HG03575 (cell line): ENCODE data around the gene CDH11.

Experiments used
- ATAC-seq: cut with Tn5 transposase; IDR thresholded peaks from one replicate; pipeline ENCODE4 v1.9.1; 2021; ENCODE audit not compliant: unreplicated experiment, insufficient number of reproducible peaks, low FRiP score; ENCODE audit errors: extremely low read depth

The CDH11 gene

DNA sequence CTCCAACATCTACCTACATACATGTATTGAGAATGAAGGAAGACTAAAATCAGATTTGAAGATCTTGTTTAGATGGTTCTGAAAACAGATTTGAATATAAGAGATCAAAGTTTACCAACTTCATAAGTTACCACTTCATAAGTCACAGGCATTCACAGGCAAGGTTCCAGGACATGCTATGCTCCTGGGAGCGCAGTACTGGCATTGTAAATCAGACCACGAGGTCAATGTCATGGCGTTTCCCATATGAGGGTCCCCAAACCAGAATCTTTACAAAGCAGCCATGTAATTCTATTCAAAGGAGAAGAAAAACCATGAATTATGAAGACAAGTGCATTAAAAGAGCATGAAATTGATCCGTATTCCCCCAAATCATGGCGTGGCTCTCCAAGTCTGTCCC is 3.0 kb downstream of the CDH11 start:
- no peak for ATAC-seq

DNA sequence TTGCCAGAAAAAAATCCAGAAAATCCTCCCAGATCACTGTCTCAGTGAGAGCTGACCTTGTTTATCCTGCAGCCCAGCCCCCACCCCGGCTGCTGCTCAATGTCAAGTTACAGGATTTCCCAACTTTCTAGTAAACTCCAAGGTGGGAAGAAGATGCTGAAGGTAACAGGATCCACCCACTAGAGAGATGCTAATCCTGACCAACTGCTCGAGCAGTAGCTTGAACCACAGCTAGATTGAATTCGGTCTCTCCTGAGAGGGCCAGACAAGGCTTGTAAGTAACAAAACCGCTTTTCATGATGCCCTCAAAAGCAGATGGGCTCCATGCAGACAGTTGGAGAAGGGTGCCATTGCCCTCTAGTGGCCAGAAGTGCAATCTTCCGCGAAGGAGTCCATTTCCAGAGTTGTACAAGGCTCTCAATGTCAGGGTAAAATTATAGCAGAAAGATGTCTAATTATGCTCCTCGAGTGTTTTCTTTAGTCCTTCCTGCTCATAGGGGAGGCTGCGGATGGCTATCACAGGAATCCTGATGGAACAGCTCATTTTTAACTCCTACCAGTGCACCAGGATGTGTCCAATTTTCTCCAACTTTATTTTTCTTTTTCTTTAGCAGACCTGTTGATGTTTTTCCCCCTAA is 3.9 kb downstream of the CDH11 start:
- ATAC-seq = peak; percentile 68

DNA sequence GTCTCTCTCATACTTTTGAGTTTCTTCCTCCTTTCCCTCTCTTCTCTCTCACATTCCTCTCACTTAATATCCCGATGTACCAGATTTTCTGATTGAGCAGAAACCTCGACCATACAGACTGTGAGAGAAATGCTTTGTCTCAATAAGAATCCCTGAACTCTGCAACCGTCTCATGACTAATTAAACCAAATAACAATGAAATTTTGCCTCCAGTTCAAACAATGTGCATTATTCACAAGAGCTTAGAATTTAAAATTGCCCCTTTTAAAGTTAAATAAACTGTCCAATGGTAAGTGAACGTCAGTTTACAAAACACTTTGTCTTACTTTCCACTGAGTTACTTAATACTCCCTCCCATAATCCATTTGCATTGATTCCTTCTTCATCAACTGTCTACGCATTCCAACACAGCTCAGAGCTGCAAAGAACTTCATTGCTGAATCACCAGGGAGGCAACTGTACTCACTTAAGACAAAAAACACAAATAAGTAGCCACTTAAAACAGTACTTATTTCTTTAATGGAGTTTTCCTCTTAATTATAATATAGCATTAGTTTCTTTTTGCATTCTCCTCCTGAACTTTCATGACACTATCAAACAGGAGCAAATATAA is 4.9 kb downstream of the CDH11 start:
- ATAC-seq = no peak

DNA sequence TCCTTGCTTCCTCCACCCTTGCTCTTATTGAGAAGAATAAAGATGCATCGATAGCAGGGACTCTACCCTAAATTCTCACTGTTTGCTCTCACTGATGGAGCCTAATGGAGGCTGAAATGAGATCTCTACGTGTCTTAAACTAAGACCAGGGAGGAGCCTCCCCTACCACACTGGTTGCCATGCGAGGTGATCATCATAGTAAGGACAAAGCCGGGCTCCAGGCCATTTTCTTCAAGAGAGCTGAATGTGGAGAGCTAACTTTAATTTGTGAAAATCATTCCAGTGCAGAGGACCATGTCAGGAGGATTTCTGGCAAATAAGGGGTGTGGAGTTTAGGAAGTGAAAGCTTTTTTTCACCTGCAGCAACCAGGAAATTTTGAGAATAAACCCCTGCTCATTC is 5.6 kb downstream of the CDH11 start:
- ATAC-seq = no peak

DNA sequence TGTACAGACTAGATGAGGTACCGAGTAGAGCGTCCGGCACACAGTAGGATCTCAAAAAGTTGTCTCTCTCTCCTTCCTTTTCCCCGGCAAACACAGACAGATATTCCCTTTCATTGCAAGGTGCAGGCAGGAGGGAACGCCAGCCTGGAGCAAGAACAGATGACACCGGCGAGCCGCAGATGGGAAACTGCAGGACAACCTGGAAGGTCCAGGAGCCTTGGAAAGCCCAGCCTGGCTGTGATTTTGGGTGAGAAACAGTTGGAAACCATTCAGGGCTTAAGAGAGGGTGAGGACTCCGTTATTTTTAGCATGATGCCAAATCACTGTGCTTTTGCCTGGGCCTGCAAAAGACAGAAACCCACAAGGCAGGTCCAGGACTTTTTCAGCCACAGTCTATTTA is 7.3 kb downstream of the CDH11 start:
- no peak for ATAC-seq

DNA sequence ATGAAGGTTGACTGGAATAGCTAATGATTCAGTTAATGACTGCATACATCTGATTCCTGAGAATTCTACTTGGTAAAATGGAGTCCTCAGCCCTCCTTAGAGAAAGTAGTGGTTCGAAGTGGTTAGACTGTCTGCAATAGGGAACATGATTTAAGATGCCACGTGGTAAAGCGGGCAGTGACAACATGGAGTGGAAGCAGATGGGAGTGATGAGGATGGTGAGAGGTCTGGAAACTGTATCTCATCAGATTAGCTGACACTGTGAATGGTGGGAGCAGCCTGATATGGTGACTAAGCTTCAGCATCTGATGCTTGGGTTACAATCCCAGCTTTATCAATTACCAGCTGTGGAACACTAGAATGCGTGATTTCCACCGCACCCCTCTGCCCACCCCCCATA is 8.4 kb downstream of the CDH11 start:
- ATAC-seq = no peak

DNA sequence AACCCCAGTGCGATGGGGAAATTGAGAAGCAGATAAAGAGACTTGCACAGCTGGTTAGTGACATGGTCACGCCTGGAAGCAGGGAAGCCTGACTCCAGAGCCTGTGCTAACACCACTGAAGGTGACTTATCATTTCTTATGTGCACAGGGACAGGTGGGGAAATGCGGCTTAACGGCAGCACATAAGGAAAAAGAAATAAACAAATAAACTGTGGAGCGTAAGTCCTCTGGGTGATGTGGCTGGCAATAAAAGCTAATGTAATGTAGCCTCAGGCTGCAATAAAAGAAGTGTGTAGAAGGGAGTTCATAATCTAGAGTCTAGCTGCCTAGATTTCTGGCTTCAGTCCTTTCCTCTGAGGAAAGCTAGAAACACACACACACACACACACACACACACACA is 10.6 kb downstream of the CDH11 start:
- no peak for ATAC-seq

DNA sequence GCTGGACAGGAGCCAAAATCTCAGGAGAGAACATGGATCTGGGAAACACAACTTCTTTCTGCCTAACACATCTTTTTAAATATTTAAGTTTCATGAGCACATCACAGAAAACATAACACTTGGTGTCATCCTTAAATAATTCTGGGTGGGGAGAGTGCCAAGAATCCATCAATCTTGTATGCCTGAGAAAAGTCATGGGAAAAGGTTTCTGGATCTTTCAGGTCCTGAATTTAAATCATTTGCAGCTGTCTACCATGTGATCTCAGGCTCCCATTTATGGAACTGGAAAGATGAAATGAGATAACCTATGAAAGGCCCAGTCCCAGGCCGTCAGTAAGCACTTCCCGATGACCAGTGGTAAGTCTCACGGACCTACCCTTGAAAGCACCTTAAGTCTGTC is 15.1 kb downstream of the CDH11 start:
- ATAC-seq = no peak

DNA sequence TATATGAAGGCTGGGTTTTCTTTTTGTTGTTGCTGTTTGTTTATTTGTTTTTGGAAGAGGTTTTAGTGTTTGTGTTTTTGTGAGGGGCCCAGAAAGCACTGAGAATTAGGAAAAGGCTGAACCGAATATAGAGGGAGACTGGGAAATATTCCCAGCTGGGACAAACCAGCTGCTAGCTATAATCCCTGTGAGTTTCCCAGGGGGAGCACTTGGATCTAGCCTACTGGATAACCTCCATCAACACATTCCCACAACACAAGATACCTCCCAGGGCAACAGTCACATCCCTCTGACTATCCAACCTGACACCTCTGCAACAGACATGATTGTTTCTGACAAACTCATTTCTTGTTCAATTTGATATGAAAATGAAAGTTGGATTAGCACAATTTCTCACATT is 16.7 kb downstream of the CDH11 start:
- ATAC-seq = no peak

DNA sequence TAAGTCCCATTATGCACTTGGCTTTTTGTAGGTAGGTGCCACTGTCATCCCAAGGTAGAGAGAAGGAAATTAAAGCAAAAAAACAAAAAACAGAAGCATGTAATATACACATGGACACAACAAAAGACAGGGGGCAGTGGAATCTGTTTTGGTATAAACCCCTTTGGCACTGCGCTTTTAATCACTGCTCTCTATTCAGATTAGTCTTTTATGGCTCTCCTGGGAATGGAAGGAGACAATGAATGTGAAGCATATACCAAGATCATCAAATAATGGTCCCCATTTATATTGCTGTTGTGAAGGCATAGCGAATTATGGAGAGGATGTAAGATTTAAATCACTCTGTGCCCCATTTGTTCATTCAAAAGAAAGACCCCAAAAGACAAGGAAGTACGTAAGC is 17.4 kb downstream of the CDH11 start:
- no peak for ATAC-seq

DNA sequence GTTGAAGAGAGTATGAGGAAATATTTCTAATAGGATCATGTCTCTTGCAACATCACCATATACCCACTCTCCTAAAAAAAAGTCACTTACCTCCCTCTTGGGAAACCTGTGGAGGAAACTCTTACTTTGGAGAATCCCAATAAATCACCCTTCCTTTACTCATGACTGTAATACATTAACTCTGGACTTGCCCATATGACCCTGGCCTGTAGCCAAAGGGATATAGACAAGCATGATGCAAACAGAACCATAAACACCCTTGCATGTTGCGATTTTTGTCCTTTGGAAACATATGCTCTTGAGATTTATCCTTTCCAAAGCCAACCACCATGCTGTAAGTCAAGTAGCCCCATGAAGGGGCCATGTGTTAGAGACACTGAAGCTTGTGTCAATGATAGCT is 19.5 kb downstream of the CDH11 start:
- no peak for ATAC-seq

DNA sequence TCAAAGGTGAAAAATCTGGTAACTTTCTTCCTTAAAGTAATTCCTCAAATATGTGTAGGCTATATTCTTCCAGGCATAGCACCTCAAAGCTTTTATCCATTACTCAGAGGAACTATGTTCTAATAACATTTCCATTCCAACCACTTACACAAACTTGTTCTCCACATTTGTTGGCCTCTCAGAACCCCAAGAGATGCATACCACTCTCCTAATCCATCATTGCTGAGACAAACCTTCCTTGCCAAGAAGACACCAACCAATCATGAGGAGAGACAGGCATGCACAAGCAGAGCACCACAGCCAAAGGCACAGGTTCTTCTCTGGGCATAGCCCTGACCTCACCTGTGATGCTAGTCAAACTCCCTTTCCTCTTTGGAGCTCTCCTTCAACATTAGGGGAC is 20.9 kb downstream of the CDH11 start:
- no peak for ATAC-seq

DNA sequence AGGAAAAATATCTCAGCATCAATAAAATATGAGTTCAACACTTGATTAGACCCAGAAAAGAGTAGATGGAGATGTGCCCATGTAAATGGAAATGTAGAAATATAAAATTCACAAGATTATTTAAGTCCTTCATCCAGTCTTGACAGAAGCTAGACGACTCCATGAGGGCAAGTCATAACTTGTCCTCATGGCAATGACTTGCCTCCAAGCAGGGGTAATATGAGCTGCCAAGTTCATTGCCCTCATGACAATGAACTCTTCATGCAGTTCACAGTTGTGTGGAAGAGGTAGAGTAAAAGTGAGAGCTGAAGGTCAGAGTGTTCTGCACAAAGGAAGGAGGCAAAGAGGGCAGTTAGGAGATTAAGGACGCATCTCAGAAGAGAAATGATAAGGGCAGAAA is 22.3 kb downstream of the CDH11 start:
- ATAC-seq = no peak

DNA sequence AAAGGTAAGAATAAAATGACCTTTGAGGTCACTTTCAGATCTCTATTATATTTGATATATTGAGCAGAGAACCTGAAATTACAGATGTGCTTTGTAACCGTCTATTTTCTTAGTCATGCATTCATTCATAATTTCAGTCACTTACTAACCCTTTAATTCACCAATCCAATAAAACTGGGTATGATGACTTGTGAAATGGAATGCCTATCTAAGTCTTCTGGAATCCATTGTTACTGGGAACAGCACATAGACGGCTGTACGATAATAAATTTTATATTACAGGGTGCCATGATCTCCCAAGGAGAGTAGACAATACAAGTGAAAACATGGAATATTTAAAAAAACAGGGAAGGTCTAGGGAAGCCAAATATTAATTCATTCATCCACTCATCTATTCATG is 22.9 kb downstream of the CDH11 start:
- no peak for ATAC-seq

DNA sequence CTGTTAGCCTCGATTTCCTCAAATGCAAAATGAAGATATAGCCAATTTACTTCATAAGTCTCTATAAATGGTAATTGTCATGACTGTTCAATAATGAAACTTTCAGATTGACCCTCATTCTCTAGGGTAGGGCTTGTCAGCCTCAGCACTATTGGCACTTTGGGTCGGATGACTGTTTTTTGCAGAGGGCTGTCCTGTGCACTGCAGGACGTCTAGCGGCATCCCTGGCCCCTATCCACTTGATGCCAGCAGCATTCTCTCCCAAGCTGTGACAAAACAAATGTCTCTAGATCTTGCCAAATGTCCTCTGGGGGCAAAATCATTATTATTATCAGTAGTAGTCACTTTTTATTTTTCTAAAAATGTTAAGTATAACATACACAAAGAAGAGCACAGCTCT is 24.6 kb downstream of the CDH11 start:
- no peak for ATAC-seq

DNA sequence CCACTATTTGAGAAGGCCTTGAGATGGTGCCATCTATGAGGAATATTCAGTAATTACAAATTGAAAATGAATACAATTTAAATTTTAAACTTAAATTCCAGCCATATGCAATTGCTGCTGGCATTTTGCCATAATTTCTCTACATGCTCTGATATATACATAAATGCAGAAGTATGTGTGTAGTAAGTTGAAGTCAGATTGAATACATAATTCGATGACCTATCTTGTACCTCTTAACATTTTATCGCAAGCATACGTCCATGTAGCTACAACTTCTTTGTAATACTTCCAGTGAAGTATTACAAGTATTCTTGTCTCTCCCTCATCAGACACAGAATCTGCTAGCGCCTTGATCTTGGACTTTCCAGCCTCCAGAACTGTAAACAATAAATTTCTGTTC is 26.0 kb downstream of the CDH11 start:
- no peak for ATAC-seq

DNA sequence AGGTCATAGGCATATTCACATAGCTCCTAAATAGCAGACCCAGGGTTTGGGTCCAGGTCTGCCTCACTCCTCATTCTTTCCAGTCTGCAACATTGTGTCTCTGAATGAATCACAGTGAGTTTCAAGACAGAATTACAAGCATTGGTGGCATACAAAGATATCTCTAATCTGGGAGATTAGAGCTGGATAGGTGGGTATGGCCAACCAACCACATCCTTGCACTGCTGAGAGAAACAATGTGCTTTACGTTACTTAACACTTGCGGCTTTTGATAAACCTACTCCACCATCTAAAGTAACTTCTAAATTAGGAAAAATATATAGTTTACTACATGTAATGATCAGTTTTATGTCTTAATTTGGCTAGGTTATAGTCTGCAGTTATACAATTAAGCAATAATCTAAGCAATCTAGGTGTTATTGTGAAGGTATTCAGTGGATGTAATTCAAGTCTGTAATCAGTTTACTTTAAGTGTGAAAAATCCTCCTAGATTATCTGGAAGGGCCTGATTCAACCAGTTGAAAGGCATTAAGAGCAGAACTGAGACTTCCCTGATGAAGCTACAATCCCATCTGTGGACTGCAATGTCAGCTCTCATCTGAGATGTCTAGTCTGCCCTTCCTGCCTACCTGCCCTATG is 26.7 kb downstream of the CDH11 start:
- ATAC-seq = no peak

DNA sequence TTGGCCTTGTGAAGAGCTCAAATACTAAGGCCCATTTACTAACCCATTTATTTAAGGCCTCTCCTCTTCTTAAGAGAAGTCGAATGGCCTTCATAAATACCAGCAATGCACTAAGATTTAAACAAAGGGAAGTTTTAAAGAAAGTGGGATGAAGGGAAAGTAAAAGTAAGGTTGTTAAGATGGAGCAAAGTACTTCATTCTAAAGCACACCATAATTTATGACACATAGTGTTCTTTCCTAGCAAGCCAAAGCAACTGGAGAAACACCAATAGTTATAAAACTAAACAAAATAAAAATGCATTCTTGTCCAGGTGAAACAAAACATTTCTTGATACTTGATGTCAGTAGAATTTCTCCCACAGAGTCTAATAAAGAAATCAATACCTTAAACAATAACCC is 27.9 kb downstream of the CDH11 start:
- ATAC-seq = no peak

DNA sequence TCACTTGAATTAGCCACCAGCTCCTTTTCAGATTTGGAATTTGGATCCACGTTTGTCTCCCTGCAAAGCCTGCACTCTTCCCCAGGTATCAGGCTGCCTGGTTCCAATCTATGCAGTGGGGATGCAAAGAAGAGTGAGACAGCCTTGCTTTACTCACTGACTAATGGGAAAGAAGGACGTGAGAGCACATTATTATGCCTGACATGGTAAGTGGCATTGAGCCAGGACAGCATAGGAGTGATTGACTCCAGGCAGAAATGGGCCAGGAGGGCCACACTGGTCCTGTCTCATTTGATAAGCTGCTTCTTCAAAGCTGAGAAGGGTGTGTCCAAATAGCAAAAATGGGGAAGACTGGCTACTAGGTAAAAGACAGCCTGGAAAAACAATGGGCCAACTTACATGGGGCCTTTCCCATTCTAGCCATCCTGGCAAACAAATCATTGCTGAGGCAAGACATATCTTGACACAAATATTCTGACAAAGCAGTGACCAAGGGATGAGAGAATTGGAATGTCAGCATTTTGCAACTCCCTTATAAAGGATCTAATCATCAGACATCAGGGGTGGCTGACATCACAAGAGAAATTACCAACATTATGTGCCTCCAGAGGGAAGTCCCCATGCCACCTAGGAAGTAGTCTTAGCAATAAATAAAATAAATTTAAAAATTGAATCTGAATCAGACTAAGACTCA is 38.6 kb downstream of the CDH11 start:
- no peak for ATAC-seq

DNA sequence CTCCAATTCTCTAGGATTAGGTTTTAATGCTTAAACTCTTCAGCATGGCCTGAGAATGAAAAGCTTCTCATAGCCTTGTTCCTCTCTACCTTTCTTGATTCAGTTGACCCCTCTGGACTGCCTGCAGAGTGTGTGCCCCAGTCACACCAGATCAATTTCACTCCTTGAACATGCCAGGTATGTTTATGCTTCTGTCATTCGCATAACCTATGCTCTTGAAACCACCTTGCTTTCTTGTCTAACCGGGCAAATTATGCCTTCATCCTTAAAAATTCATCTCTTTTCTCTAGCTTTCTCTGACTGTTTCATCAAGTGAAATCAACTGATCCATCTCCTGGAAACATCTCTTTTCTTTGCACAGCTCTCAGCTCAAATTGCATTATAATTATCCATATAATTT is 42.3 kb downstream of the CDH11 start:
- no peak for ATAC-seq
